OCI-LY7 (cell line): ENCODE results near the gene CORO1C. TPM values are rescaled to one million over a fixed set of nuclear protein-coding genes. Genes with fewer than 3 reads are reported as not detected.

Experiments used
- Bru-seq: library from RNA; stranded (reverse); fragments of 400-500 nt; gene quantifications from one replicate; lab custom pipeline; 2021; lab: Mats Ljungman, UMichigan
- BruChase-seq, 2 experiments: library from RNA; stranded (reverse); fragments of 400-500 nt; gene quantifications; one replicate each; lab custom pipeline; 2021; lab: Mats Ljungman, UMichigan
- BruUV-seq: library from RNA; stranded (reverse); fragments of 400-500 nt; replicated peaks from 2 replicates; lab custom pipeline; 2021; lab: Mats Ljungman, UMichigan
- CTCF ChIA-PET: fragments of 300-600 bp; sonication (Branson Sonifier 250); formaldehyde crosslinking; loops from one replicate; lab custom pipeline; 2022; ENCODE audit warnings: antibody characterized with exemption; ENCODE audit not compliant: unreplicated experiment; lab: Charles Lee
- POLR2A ChIA-PET: fragments of 300-600 bp; sonication (Branson Sonifier 250); formaldehyde crosslinking; loops from one replicate; lab custom pipeline; 2022; ENCODE audit warnings: antibody characterized with exemption; lab: Charles Lee
- DNase-seq: peaks from one replicate; pipeline ENCODE4 v3.0.0-alpha.2; 2015; ENCODE audit warnings: low spot score
- H2AFZ ChIP-seq: fragments of 200-600 bp; sonication (generic), shearing (Covaris generic); 2 replicates; pipeline ENCODE4 v1.6.1; 2014; ENCODE audit warnings: mild to moderate bottlenecking, antibody characterized with exemption, low read length, moderate library complexity
- H3K27ac ChIP-seq: fragments of 200-600 bp; sonication (generic); 2 replicates; pipeline ENCODE4 v1.5.1; 2014; ENCODE audit warnings: mixed run types, low read depth, mild to moderate bottlenecking, moderate library complexity, low read length, inconsistent platforms; ENCODE audit not compliant: poor library complexity, severe bottlenecking
- H3K36me3 ChIP-seq: fragments of 200-600 bp; sonication (generic); 2 replicates; pipeline ENCODE4 v1.6.1; 2014; ENCODE audit warnings: mild to moderate bottlenecking, antibody characterized with exemption, low read length, moderate library complexity, mixed read lengths; ENCODE audit not compliant: insufficient read depth
- H3K4me1 ChIP-seq: fragments of 200-600 bp; sonication (generic); 2 replicates; pipeline ENCODE4 v1.5.1; 2014; ENCODE audit warnings: mild to moderate bottlenecking, low read length; ENCODE audit not compliant: insufficient read depth, poor library complexity, severe bottlenecking
- H3K4me2 ChIP-seq: fragments of 200-600 bp; sonication (generic); 2 replicates; pipeline ENCODE4 v1.6.1; 2014; ENCODE audit warnings: mild to moderate bottlenecking, low read length
- H3K4me3 ChIP-seq: fragments of 200-600 bp; sonication (generic); 2 replicates; pipeline ENCODE4 v1.5.1; 2014; ENCODE audit warnings: mild to moderate bottlenecking, low read depth, low read length; ENCODE audit not compliant: poor library complexity, severe bottlenecking
- H3K79me2 ChIP-seq: fragments of 200-600 bp; sonication (generic); 2 replicates; pipeline ENCODE4 v1.6.1; 2016; ENCODE audit warnings: low read depth, mild to moderate bottlenecking, low read length, moderate library complexity, mixed read lengths; ENCODE audit not compliant: insufficient read depth
- H3K9me2 ChIP-seq: fragments of 200-600 bp; sonication (generic); 2 replicates; pipeline ENCODE4 v1.6.1; 2016; ENCODE audit warnings: mild to moderate bottlenecking, low read length, mixed read lengths; ENCODE audit not compliant: insufficient read depth
- H3K9me3 ChIP-seq: fragments of 200-600 bp; sonication (generic); 2 replicates; pipeline ENCODE4 v1.6.1; 2014; ENCODE audit warnings: mild to moderate bottlenecking, mixed run types, low read length, mixed read lengths
- H4K20me1 ChIP-seq: fragments of 200-600 bp; sonication (generic); 2 replicates; pipeline ENCODE4 v1.6.1; 2014; ENCODE audit warnings: mild to moderate bottlenecking, antibody characterized with exemption, low read length, moderate library complexity, mixed read lengths; ENCODE audit not compliant: insufficient read depth
- CTCF ChIP-seq: fragments of 200-600 bp; sonication (generic); conservative IDR thresholded peaks from 2 replicates; pipeline ENCODE4 v1.5.1; 2014; ENCODE audit warnings: mild to moderate bottlenecking, antibody characterized with exemption, low read length, moderate library complexity, mixed read lengths
- EZH2phosphoT487 ChIP-seq: fragments of 200-600 bp; sonication (generic); IDR thresholded peaks from 2 replicates; pipeline ENCODE4 v1.6.1; 2018; ENCODE audit warnings: low read depth, borderline replicate concordance, mild to moderate bottlenecking, mixed run types, antibody characterized with exemption, low read length, moderate library complexity, mixed read lengths
- intact Hi-C: fragments of 100-400 bp; cut with micrococcal nuclease; formaldehyde crosslinking; loops from one replicate; pipeline ENCODE4 v1.10.0; 2022; ENCODE audit not compliant: unreplicated experiment
- long read RNA-seq: library from polyadenylated mRNA; stranded (forward); transcript quantifications from one replicate; pipeline ENCODE4 v2.0.0, GENCODE V29; 2022
- total RNA-seq, 2 experiments: library from RNA; depleted of rRNA in 1 of 2; stranded (reverse); fragments of >200 nt in 1 of 2; shearing (Covaris generic) in 1 of 2; gene quantifications; 2 replicates each; pipeline ENCODE4 v1.2.3, GENCODE V29; 2014 to 2022

Gene CORO1C
- 74.7 and 76.3 TPM in 2 replicates for total RNA-seq (2014; rRNA removed; shearing (Covaris generic))
- 127 and 148 TPM in 2 replicates for total RNA-seq (2022)
- percentile 88 among the genes with signal in this experiment for Bru-seq, nascent RNA
- percentile 92 among the genes with signal in this experiment for BruChase-seq, experiment 1, labeled RNA remaining after a 6-hour chase
- percentile 84 among the genes with signal in this experiment for BruChase-seq, experiment 2, labeled RNA remaining after a 2-hour chase
- long read RNA-seq, transcript CORO1C-201 (11 exons, 3,892 nt): major isoform, 102 of 297 reads
- long read RNA-seq, partial matches to known transcripts: 10 of 297 reads
- long read RNA-seq, other reads (novel, unspliced or antisense): 184 of 297 reads

GRCh38 chr12:108731105-108731865 is at the start of gene CORO1C:
Gene CORO1C (minus strand): TSS chr12:108731518. CDS start chr12:108701318, 30,200 bp downstream.
- peak within 1 kb of the TSS; percentile 74 for H3K27ac ChIP-seq
- peaks cover 41% of the 10 kb centered on the region for H3K4me1 ChIP-seq
- H2AFZ ChIP-seq: peak within 1 kb of the TSS; percentile 77
- peak within 1 kb of the TSS; percentile 79 for H3K4me2 ChIP-seq
- H3K4me3 ChIP-seq: peak within 1 kb of the TSS; percentile 90
- no peaks in the 10 kb centered on the region for H3K9me3 ChIP-seq
- no TSS peak for BruUV-seq
- intact Hi-C loops: loop anchor here (1.0 to 2.0 kb wide), 4 partner anchors 67 to 168 kb away; partner anchors contain the start of gene ISCU
- H3K9me2 ChIP-seq: no peaks in the 10 kb centered on the region
- DNase-seq: peak; percentile 96
- peaks cover 48% of the 10 kb centered on the region for H3K79me2 ChIP-seq
- CTCF ChIA-PET: interaction anchor here (0.6 kb wide), 1 partner anchor 35 kb away, joined by 24 read pairs; no protein-coding TSS in a partner anchor
- POLR2A ChIA-PET: interaction anchor here (1.3 to 1.4 kb wide), 3 partner anchors 18 to 67 kb away, joined by 3 to 6 read pairs (median 5); no protein-coding TSS in a partner anchor
- TF ChIP-seq EZH2phosphoT487: no peak
- TF ChIP-seq CTCF: peak; percentile 85
- peaks cover 14% of the 10 kb centered on the region; the same call in 1 of the 2 replicates for H3K36me3 ChIP-seq
- peaks cover 36% of the 10 kb centered on the region for H4K20me1 ChIP-seq

- H3K36me3 ChIP-seq: no peaks in the 10 kb centered on the region
- no peak for TF ChIP-seq EZH2phosphoT487
- TF ChIP-seq CTCF: no peak
- DNase-seq: no peak
- no peak overlapping the region for H2AFZ ChIP-seq
- CTCF ChIA-PET: no interaction called here
- peaks cover 20% of the 10 kb centered on the region for H3K4me1 ChIP-seq
- no peak overlapping the region for H3K27ac ChIP-seq
- no TSS peak for BruUV-seq
- POLR2A ChIA-PET: interaction anchor here (0.6 kb wide), 1 partner anchor 35 kb away, joined by 3 read pairs; no protein-coding TSS in a partner anchor
- H3K4me3 ChIP-seq: no peak overlapping the region
- no peaks in the 10 kb centered on the region for H4K20me1 ChIP-seq
- no peaks in the 10 kb centered on the region for H3K79me2 ChIP-seq
- intact Hi-C loops: no loop called here
- no peaks in the 10 kb centered on the region for H3K9me2 ChIP-seq
- H3K4me2 ChIP-seq: no peak overlapping the region
- H3K9me3 ChIP-seq: no peaks in the 10 kb centered on the region
Measured at GRCh38 chr12:108779998-108780688, 48.8 kb upstream of the CORO1C start.
